ENCODE data around the gene FAM124A.
"Not testable (repeated sequence)": the region's sequence is repeated elsewhere in the genome, so short reads cannot be mapped to it uniquely, and the experiment has no call there.

Gene FAM124A

GRCh38 chr13:51275101-51275500, 52.9 kb downstream of the FAM124A start:
- FAIRE-seq: no peak

GRCh38 chr13:51276636-51277035, 54.4 kb downstream of the FAM124A start:
- no peak for FAIRE-seq

GRCh38 chr13:51277928-51278327, 55.7 kb downstream of the FAM124A start:
- FAIRE-seq: no peak

GRCh38 chr13:51278426-51279130, 56.4 kb downstream of the FAM124A start:
- FAIRE-seq: no peak

GRCh38 chr13:51280379-51280940, 58.3 kb downstream of the FAM124A start:
- no peak for FAIRE-seq

GRCh38 chr13:51282322-51282721, 60.1 kb downstream of the FAM124A start:
- FAIRE-seq: no peak

- not testable (repeated sequence) for FAIRE-seq
These were observed 60.7 kb downstream of the FAM124A start for GRCh38 chr13:51282923-51283322.

GRCh38 chr13:51283371-51283770, 61.2 kb downstream of the FAM124A start:
- no peak for FAIRE-seq

GRCh38 chr13:51284339-51284738, 62.1 kb downstream of the FAM124A start:
- FAIRE-seq: no peak

- FAIRE-seq: no peak
These were observed 64.2 kb downstream of the FAM124A start for GRCh38 chr13:51286135-51287002.

GRCh38 chr13:51287758-51288157, 65.6 kb downstream of the FAM124A start:
- no peak for FAIRE-seq

GRCh38 chr13:51288254-51288653, 66.1 kb downstream of the FAM124A start:
- not testable (repeated sequence) for FAIRE-seq

- no peak for FAIRE-seq
These were observed 69.1 kb downstream of the FAM124A start for GRCh38 chr13:51291341-51291740.

GRCh38 chr13:51292000-51292565, 69.9 kb downstream of the FAM124A start:
- FAIRE-seq: no peak

- FAIRE-seq: no peak
These were observed 75.4 kb downstream of the FAM124A start for GRCh38 chr13:51297556-51297955.

GRCh38 chr13:51298812-51299211, 76.6 kb downstream of the FAM124A start:
- FAIRE-seq: no peak

- no peak for FAIRE-seq
These were observed 80.9 kb downstream of the FAM124A start for GRCh38 chr13:51303063-51303552.

GRCh38 chr13:51303882-51304281, 81.7 kb downstream of the FAM124A start:
- FAIRE-seq: no peak

GRCh38 chr13:51305271-51305967, 83.2 kb downstream of the FAM124A start:
- no peak for FAIRE-seq

GRCh38 chr13:51308781-51309180, 86.6 kb downstream of the FAM124A start:
- FAIRE-seq: no peak

- FAIRE-seq: no peak
These were observed 89.0 kb downstream of the FAM124A start for GRCh38 chr13:51311231-51311630.

- no peak for FAIRE-seq
These were observed 89.8 kb downstream of the FAM124A start for GRCh38 chr13:51311957-51312520.
